ENCODE results near the gene HGS. TPM values are rescaled to one million over a fixed set of nuclear protein-coding genes. Genes with fewer than 3 reads are reported as not detected.
A peak's percentile ranks its signal among the peaks of the same experiment; 100 is the strongest.

HGS gene
- total RNA-seq, 1 donor from 2014 or later = 88.3 TPM

DNA sequence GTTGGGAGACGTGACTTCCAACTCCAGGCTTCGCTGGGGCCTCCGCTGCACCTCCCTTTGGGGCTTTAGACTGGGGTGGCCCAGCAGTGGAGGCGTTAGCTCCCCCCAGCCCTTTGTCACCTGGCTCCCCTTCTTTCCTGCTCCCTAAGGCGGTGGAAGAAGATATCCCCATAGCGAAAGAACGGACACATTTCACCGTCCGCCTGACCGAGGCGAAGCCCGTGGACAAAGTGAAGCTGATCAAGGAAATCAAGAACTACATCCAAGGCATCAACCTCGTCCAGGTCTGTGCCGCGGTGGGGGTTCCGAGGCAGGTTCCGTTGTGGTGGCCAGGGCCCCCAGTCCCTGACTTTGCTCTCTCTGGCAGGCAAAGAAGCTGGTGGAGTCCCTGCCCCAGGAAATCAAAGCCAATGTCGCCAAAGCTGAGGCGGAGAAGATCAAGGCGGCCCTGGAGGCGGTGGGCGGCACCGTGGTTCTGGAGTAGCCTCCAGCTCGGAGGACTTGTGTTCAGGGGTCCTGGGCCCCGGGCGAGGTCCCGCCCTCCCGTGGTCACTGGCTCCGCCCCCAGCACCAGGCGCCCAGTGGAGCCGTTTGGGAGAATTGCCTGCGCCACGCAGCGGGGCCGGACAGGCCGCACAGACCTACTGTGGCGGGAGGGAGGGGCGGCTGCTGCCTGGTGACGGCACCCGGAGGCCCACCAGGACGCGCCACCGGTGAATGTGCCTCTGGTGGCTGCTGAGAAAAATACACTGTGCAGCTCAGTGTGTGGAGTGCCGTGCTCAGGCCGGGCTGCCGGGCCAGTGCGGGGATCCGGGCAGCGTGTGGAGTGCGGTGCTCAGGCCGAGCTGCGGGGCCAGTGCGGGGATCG is 23.2 kb downstream of the HGS start:
- H3K36me3 ChIP-seq = peaks cover 30% of the 10 kb centered on the region
- H3K27me3 ChIP-seq = no peaks in the 10 kb centered on the region
- H3K27ac ChIP-seq = no peak overlapping the region
- no peaks in the 10 kb centered on the region for H3K9me3 ChIP-seq
- TF ChIP-seq, protein P1, sequence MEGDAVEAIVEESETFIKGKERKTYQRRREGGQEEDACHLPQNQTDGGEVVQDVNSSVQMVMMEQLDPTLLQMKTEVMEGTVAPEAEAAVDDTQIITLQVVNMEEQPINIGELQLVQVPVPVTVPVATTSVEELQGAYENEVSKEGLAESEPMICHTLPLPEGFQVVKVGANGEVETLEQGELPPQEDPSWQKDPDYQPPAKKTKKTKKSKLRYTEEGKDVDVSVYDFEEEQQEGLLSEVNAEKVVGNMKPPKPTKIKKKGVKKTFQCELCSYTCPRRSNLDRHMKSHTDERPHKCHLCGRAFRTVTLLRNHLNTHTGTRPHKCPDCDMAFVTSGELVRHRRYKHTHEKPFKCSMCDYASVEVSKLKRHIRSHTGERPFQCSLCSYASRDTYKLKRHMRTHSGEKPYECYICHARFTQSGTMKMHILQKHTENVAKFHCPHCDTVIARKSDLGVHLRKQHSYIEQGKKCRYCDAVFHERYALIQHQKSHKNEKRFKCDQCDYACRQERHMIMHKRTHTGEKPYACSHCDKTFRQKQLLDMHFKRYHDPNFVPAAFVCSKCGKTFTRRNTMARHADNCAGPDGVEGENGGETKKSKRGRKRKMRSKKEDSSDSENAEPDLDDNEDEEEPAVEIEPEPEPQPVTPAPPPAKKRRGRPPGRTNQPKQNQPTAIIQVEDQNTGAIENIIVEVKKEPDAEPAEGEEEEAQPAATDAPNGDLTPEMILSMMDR (IDR thresholded peaks at IDR 0.05) = no peak
- intact Hi-C loops (cut with DNase I) = no loop called here
- H3K4me3 ChIP-seq = no peak overlapping the region
- H3K4me1 ChIP-seq = peaks cover 30% of the 10 kb centered on the region
- ATAC-seq (no peak), DNase-seq (no peak)

DNA sequence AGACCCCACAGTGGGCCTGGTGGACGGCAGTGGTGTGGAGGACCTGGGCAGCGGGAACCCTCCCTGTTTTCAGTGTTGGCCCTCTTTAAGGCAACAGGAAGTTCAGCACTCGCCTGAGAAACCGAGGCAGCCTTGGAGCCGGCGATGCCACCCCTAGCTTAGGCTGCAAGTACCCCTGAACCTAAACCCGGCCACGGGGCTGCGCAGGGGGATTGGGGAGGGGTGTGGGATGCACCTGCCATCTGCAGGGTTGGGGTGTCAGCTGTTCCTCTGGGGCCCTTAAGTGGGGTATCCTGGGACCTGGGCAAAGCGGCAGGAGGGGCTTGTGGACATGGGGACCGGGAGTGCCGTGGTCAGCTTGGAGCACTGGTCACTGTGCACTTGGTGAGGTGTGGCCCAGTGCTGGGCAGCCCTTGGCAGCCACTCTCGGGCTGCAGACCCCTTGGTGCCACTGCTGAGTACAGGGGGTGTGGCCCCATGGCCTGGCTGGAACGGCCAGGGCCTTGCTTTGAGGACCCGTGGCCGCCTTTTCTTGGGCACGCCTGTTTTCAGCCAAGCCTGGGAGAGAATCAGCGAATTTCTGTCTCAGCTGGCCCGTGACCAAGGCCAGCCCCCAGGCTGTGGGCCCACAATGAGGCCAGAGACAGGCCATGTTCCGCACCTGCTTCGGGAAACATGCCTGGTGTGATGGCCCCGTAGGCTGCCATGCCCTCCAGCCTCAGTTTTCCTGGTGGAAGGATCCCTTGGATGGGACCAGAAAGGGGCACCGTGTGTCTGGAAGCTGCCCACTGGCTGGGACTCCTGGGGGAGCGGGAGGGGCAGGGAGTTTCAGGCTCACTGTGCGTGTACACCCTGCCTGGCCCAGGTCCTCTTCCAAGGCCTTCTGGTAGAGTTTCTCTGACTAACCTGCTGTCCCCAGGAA is 24.2 kb downstream of the HGS start:
- Histone ChIP-seq H3K27ac (no peak overlapping the region), H3K4me3 (no peak overlapping the region), H3K9me3 (no peaks in the 10 kb centered on the region), H3K4me1 (peaks cover 28% of the 10 kb centered on the region), H3K36me3 (peaks cover 30% of the 10 kb centered on the region), H3K27me3 (no peaks in the 10 kb centered on the region)
- intact Hi-C loops (cut with DNase I) = no loop called here
- ATAC-seq (no peak), DNase-seq (no peak)
- TF ChIP-seq, protein P1 (IDR thresholded peaks at IDR 0.05) = no peak

DNA sequence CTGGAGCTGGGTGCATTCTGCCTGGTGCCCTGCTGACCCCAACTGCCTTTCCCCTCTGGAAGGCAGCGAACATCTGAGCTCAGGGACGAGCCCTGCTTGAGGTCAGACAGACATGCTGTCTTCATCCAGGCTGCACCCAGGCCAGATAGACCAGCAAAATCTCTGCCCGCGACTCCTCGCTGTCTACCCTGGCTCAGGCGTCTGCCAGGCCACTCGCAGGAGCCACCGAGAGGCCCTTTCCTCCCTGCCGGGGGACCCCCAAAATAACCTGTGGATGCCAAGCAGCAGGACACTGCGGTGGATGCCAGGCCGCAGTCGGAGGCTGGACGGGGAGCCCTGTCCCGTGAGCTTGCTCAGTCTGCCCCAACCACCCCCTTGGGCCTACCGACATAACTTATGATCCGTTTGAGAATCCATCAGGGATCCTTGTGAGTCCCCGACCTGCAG is 25.0 kb downstream of the HGS start:
- peaks cover 35% of the 10 kb centered on the region for H3K4me1 ChIP-seq
- no peak overlapping the region for H3K27ac ChIP-seq
- no peaks in the 10 kb centered on the region for H3K9me3 ChIP-seq
- no peaks in the 10 kb centered on the region for H3K27me3 ChIP-seq
- no peak for ATAC-seq
- intact Hi-C loops (cut with DNase I) = no loop called here
- TF ChIP-seq, protein P1 (IDR thresholded peaks at IDR 0.05) = no peak
- H3K4me3 ChIP-seq = no peak overlapping the region
- no peak for DNase-seq
- peaks cover 30% of the 10 kb centered on the region for H3K36me3 ChIP-seq

DNA sequence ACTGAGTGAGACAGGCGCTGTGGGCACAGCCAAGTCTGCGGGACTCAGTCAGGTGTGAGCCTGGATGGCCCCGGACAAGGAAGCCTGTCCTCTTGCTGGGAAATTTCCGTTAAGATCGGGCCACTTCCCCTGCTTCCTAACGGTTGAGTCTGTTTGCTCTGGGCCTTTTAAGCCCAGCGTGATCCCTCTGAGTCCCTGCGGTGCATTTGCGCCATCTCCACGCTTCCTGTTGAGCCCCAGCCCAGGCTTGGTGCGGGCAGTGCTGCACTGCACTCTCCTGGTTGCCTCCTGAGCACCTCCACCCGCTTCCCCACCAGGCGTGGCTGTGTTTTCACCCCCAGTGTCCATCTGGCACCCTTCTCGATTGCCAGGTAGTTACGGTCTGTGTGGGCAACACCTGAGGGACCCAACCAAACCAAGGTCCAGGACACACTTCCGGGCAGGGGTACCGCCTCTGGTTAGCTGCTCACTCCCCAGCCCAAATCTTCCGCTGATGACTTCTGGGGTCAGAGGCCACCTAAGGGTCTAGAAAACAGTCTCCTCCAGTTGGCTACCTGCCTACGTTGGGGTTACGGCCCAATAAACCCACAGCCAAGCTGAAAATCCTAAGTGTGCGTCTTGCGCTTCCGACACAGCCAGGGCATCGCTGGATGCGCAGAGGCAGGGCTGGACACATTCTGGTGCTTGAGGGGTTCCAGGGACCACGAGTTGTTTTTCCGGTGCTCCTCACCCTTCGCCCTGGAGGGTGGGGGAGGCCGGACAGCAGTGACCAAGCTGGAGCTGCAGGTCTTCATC is 26.9 kb downstream of the HGS start:
- TF ChIP-seq, protein P1 (IDR thresholded peaks at IDR 0.05) = no peak
- intact Hi-C loops (cut with DNase I) = no loop called here
- peak overlapping the region; percentile 75 for H3K4me3 ChIP-seq
- ATAC-seq = no peak
- H3K4me1 ChIP-seq = peaks cover 25% of the 10 kb centered on the region
- H3K27me3 ChIP-seq = no peaks in the 10 kb centered on the region
- H3K9me3 ChIP-seq = no peaks in the 10 kb centered on the region
- H3K36me3 ChIP-seq = peaks cover 19% of the 10 kb centered on the region
- DNase-seq = no peak
- H3K27ac ChIP-seq = no peak overlapping the region

DNA sequence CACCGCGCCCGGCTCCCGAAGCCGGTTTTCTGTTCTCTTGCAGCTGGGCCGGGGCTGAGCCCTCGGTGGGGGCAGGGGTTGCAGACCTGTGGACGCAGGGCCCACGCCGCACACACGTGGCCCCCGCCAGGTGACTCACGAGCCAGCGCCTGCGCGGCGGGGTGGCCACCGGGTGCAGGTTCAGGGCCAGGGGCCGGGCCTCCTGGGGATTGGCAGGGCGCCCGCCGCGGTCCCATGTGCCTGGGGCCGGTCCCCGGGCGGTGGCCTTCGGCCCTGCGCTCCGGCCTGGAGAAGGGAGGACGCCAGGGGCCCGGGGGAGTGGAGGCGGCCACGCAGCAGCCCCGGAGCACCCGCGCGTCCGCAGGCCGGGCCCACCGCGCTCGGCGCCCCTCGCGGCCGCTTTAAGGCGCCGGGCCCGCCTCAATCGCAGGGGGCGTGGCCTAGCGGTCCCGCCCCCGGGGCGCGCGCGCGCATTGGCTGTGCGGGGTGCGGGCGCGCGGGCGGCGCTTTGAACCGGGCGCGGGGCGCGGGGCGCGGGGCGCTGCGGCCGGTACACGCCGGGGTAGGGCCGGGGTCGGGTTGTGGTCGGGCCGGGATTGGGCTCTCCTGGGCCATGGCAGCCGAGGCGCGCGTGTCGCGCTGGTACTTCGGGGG is 28.1 kb downstream of the HGS start, which contains the start of gene SLC25A10:
TSS of gene SLC25A10 (plus strand) at position 471 of the 654 bp plus-strand sequence. CDS start at position 614, 143 bp downstream.
- peak; percentile 87 for ATAC-seq
- intact Hi-C loops (cut with DNase I) = no loop called here
- TF ChIP-seq, protein P1 (IDR thresholded peaks at IDR 0.05) = no peak
- Histone ChIP-seq H3K36me3 (peaks cover 8% of the 10 kb centered on the region), H3K9me3 (no peaks in the 10 kb centered on the region), H3K27ac (peak within 1 kb of the TSS; percentile 47), H3K27me3 (no peaks in the 10 kb centered on the region), H3K4me1 (peaks cover 25% of the 10 kb centered on the region), H3K4me3 (peak within 1 kb of the TSS; percentile 75)
- DNase-seq = peak; percentile 93

Data from upper lobe of right lung (tissue), 1 donor.